IPS DF 6.9 (cell line): ENCODE data around the gene DCLK1.
"Not testable (repeated sequence)": the region's sequence is repeated elsewhere in the genome, so short reads cannot be mapped to it uniquely, and the experiment has no call there.

Experiments
- DNase-seq: peaks from one replicate; pipeline ENCODE4 v3.0.0-alpha.2; 2013; ENCODE audit warnings: low read depth, low spot score
- H3K27ac ChIP-seq: one replicate; pipeline ENCODE4 v1.5.1; 2013; ENCODE audit warnings: low read length, control low read depth
- H3K27me3 ChIP-seq: 2 replicates; pipeline ENCODE4 v1.6.1; 2013; ENCODE audit warnings: mild to moderate bottlenecking, low read length; ENCODE audit not compliant: control insufficient read depth, insufficient read depth
- H3K36me3 ChIP-seq: 2 replicates; pipeline ENCODE4 v1.6.1; 2013; ENCODE audit warnings: low read length; ENCODE audit not compliant: control insufficient read depth, insufficient read depth
- H3K4me1 ChIP-seq: 2 replicates; pipeline ENCODE4 v1.6.1; 2013; ENCODE audit warnings: low read length; ENCODE audit not compliant: control insufficient read depth, insufficient read depth
- H3K4me3 ChIP-seq: 2 replicates; pipeline ENCODE4 v1.5.1; 2013; ENCODE audit warnings: mild to moderate bottlenecking, low read length
- H3K9me3 ChIP-seq: 2 replicates; pipeline ENCODE4 v1.6.1; 2013; ENCODE audit warnings: low read length, inconsistent platforms; ENCODE audit not compliant: control insufficient read depth, insufficient read depth
- WGBS: extraction: QIAGEN DNeasy Blood & Tissue Kit; methylation state at CpG from one replicate; pipeline ENCODE4 v1.1.7; 2013; ENCODE audit warnings: mixed read lengths, missing lambda C conversion rate; ENCODE audit not compliant: insufficient read length, insufficient coverage; 5-methylcytosine and 5-hydroxymethylcytosine counted together

Gene DCLK1

GRCh38 chr13:36070504-36071192 lies 60.5 kb downstream of the DCLK1 start:
- H3K9me3 ChIP-seq, H3K4me3 ChIP-seq, H3K27ac ChIP-seq, H3K36me3 ChIP-seq, H3K27me3 ChIP-seq, DNase-seq, H3K4me1 ChIP-seq: not testable (repeated sequence)
- no CpG with 5 or more reads among the region's 12 CpGs for WGBS

GRCh38 chr13:36069881-36070366 lies 61.3 kb downstream of the DCLK1 start:
- Histone ChIP-seq H3K4me3 (no peak overlapping the region), H3K27ac (no peak overlapping the region), H3K27me3 (no peaks in the 10 kb centered on the region), H3K9me3 (no peaks in the 10 kb centered on the region), H3K36me3 (no peaks in the 10 kb centered on the region), H3K4me1 (no peaks in the 10 kb centered on the region)
- no CpG with 5 or more reads among the region's 6 CpGs for WGBS
- no peak for DNase-seq

GRCh38 chr13:36068991-36069390 lies 62.2 kb downstream of the DCLK1 start:
- H3K27ac ChIP-seq, result no peak overlapping the region
- no peaks in the 10 kb centered on the region for H3K36me3 ChIP-seq
- no peak for DNase-seq
- no peaks in the 10 kb centered on the region for H3K9me3 ChIP-seq
- H3K4me3 ChIP-seq, result no peak overlapping the region
- no CpG with 5 or more reads among the region's 3 CpGs for whole genome bisulfite sequencing
- H3K27me3 ChIP-seq, result no peaks in the 10 kb centered on the region
- H3K4me1 ChIP-seq, result no peaks in the 10 kb centered on the region

GRCh38 chr13:36068566-36068965 lies 62.6 kb downstream of the DCLK1 start:
- no peaks in the 10 kb centered on the region for H3K9me3 ChIP-seq
- no peaks in the 10 kb centered on the region for H3K36me3 ChIP-seq
- no peaks in the 10 kb centered on the region for H3K27me3 ChIP-seq
- no peaks in the 10 kb centered on the region for H3K4me1 ChIP-seq
- H3K4me3 ChIP-seq, result no peak overlapping the region
- no peak overlapping the region for H3K27ac ChIP-seq
- no CpG with 5 or more reads among the region's 1 CpG for WGBS
- DNase-seq, result no peak

- H3K36me3 ChIP-seq, result no peaks in the 10 kb centered on the region
- H3K27me3 ChIP-seq, result no peaks in the 10 kb centered on the region
- no peaks in the 10 kb centered on the region for H3K9me3 ChIP-seq
- H3K4me1 ChIP-seq, result no peaks in the 10 kb centered on the region
- no CpG with 5 or more reads among the region's 3 CpGs for WGBS
- H3K4me3 ChIP-seq, result no peak overlapping the region
- no peak for DNase-seq
- H3K27ac ChIP-seq, result no peak overlapping the region
Observed at GRCh38 chr13:36067746-36068381, 63.3 kb downstream of the DCLK1 start.

GRCh38 chr13:36062249-36062648 lies 68.9 kb downstream of the DCLK1 start:
- WGBS, result no CpG with 5 or more reads among the region's 1 CpG
- no peaks in the 10 kb centered on the region for H3K36me3 ChIP-seq
- no peak overlapping the region for H3K4me3 ChIP-seq
- DNase-seq, result no peak
- H3K27ac ChIP-seq, result no peak overlapping the region
- H3K4me1 ChIP-seq, result no peaks in the 10 kb centered on the region
- no peaks in the 10 kb centered on the region for H3K9me3 ChIP-seq
- H3K27me3 ChIP-seq, result no peaks in the 10 kb centered on the region

GRCh38 chr13:36061621-36062020 lies 69.6 kb downstream of the DCLK1 start:
- WGBS, result no CpG with 5 or more reads among the region's 4 CpGs
- DNase-seq, result no peak
- no peaks in the 10 kb centered on the region for H3K9me3 ChIP-seq
- no peaks in the 10 kb centered on the region for H3K4me1 ChIP-seq
- no peak overlapping the region for H3K4me3 ChIP-seq
- H3K36me3 ChIP-seq, result no peaks in the 10 kb centered on the region
- no peak overlapping the region for H3K27ac ChIP-seq
- no peaks in the 10 kb centered on the region for H3K27me3 ChIP-seq

GRCh38 chr13:36061054-36061453 lies 70.1 kb downstream of the DCLK1 start:
- no CpG with 5 or more reads among the region's 4 CpGs for WGBS
- no peak for DNase-seq
- Histone ChIP-seq H3K36me3 (no peaks in the 10 kb centered on the region), H3K27me3 (no peaks in the 10 kb centered on the region), H3K4me3 (no peak overlapping the region), H3K27ac (no peak overlapping the region), H3K9me3 (no peaks in the 10 kb centered on the region), H3K4me1 (no peaks in the 10 kb centered on the region)

- no peak overlapping the region for H3K27ac ChIP-seq
- DNase-seq, result no peak
- no CpG with 5 or more reads among the region's 1 CpG for WGBS
Observed at GRCh38 chr13:36059321-36059720, 71.9 kb downstream of the DCLK1 start.

GRCh38 chr13:36058116-36058515 lies 73.1 kb downstream of the DCLK1 start:
- H3K4me1 ChIP-seq, result no peaks in the 10 kb centered on the region
- no peak for DNase-seq
- no peaks in the 10 kb centered on the region for H3K9me3 ChIP-seq
- H3K27ac ChIP-seq, result no peak overlapping the region
- H3K27me3 ChIP-seq, result no peaks in the 10 kb centered on the region
- no CpG with 5 or more reads among the region's 2 CpGs for WGBS
- H3K4me3 ChIP-seq, result no peak overlapping the region
- H3K36me3 ChIP-seq, result no peaks in the 10 kb centered on the region

More at GRCh38 chr13:36059321-36059720, 71.9 kb downstream of the DCLK1 start:
- H3K36me3 ChIP-seq, result no peaks in the 10 kb centered on the region
- no peaks in the 10 kb centered on the region for H3K27me3 ChIP-seq
- no peaks in the 10 kb centered on the region for H3K4me1 ChIP-seq
- no peak overlapping the region for H3K4me3 ChIP-seq
- no peaks in the 10 kb centered on the region for H3K9me3 ChIP-seq

GRCh38 chr13:36057547-36057946 lies 73.6 kb downstream of the DCLK1 start:
- no CpG with 5 or more reads among the region's 1 CpG for WGBS

More at GRCh38 chr13:36057547-36057946, 73.6 kb downstream of the DCLK1 start:
- Histone ChIP-seq H3K27me3 (no peaks in the 10 kb centered on the region), H3K4me3 (no peak overlapping the region), H3K27ac (no peak overlapping the region), H3K9me3 (no peaks in the 10 kb centered on the region), H3K36me3 (no peaks in the 10 kb centered on the region), H3K4me1 (no peaks in the 10 kb centered on the region)
- DNase-seq, result no peak
